Prostate gland (tissue), 2 donors: ENCODE data around the gene GMCL1.

Experiments
- CTCF ChIP-seq, 4 experiments: fragments of 200-600 bp in 2 of 4; fragments of 450-650 bp in 2 of 4; sonication (generic) in 2 of 4; IDR thresholded peaks; 1 replicate in 3 of 4; 2 replicates in 1 of 4; pipeline ENCODE4 v1.5.1; 2016 to 2019; ENCODE audit warnings: antibody characterized with exemption in 4 of 4, mild to moderate bottlenecking in 2 of 4, moderate library complexity in 2 of 4
- POLR2A ChIP-seq: fragments of 450-650 bp; IDR thresholded peaks from one replicate; pipeline ENCODE4 v1.6.1; 2016; ENCODE audit warnings: antibody characterized with exemption, mild to moderate bottlenecking

- TF ChIP-seq CTCF (IDR thresholded peaks at IDR 0.05): peak; percentile 86 to 96 (median 92)
- no peak for TF ChIP-seq POLR2A
These were observed 12.4 kb upstream of the GMCL1 start for GRCh38 chr2:69816923-69817542.
